ENCODE results near the gene BRD8. TPM values are rescaled to one million over a fixed set of nuclear protein-coding genes. Genes with fewer than 3 reads are reported as not detected.
A peak's percentile ranks its signal among the peaks of the same experiment; 100 is the strongest.

BRD8 gene
- polyA plus RNA-seq, 1 of the 3 experiments (the other 2 are of a cell fraction), result 46.2 TPM

- TF ChIP-seq USF1 (IDR thresholded peaks at IDR 0.05; ENCODE audit: borderline replicate concordance, low read depth) (no peak), ELF1 (IDR thresholded peaks at IDR 0.05) (no peak), GABPA (IDR thresholded peaks at IDR 0.05; ENCODE audit: low read depth) (peak; percentile 86), NRF1 (IDR thresholded peaks at IDR 0.05; ENCODE audit: low read depth, low read length) (no peak), MXI1 (IDR thresholded peaks at IDR 0.05; ENCODE audit: low read depth, low read length) (peak; percentile 100), RAD21 (IDR thresholded peaks at IDR 0.05; ENCODE audit: low read length) (no peak), IRF3 (IDR thresholded peaks at IDR 0.05; ENCODE audit: low read depth, low read length) (peak; percentile 58), CTCF (IDR thresholded peaks at IDR 0.05) (no peak), RCOR1 (IDR thresholded peaks at IDR 0.05; ENCODE audit: low read length) (no peak), NFIC (IDR thresholded peaks at IDR 0.05; ENCODE audit: borderline replicate concordance) (no peak), TAF1 (IDR thresholded peaks at IDR 0.05; ENCODE audit: borderline replicate concordance, low read depth, low read length) (peak; percentile 95), CHD2 (IDR thresholded peaks at IDR 0.05; ENCODE audit: low read length, partially characterized antibody) (peak; percentile 68), FOXM1 (IDR thresholded peaks at IDR 0.05; ENCODE audit: low read depth) (peak; percentile 99), TCF12 (IDR thresholded peaks at IDR 0.05) (peak; percentile 15; the same call in 1 of the 2 replicates), SMC3 (IDR thresholded peaks at IDR 0.05; ENCODE audit: low read depth, low read length) (no peak), RXRA (IDR thresholded peaks at IDR 0.05; ENCODE audit: borderline replicate concordance, low read depth) (no peak), FOXJ3 (CRISPR knock-in tag; IDR thresholded peaks at IDR 0.05) (no peak)
Measured at GRCh38 chr5:138178516-138179276, at the start of gene BRD8, which contains the start of gene KIF20A (continued).

- Histone ChIP-seq H3K9ac (no peak overlapping the region), H3F3A (replicated peaks; ENCODE audit: insufficient read depth) (peaks cover 12% of the 10 kb centered on the region), H3K36me3 (replicated peaks in 1 of 2; ENCODE audit: control insufficient read depth in 1 of 2, insufficient read depth in 2 of 2, low read length in 1 of 2) (no peaks in the 10 kb centered on the region), H3K79me2 (ENCODE audit: insufficient read depth) (no peaks in the 10 kb centered on the region), H3K9me3 (no peaks in the 10 kb centered on the region), H3K27ac (ENCODE audit: low read depth in 2 of 2, low read length in 1 of 2) (no peak overlapping the region), H3K9me2 (no peaks in the 10 kb centered on the region), H4K20me1 (ENCODE audit: insufficient read depth) (no peaks in the 10 kb centered on the region), H3K27me3 (ENCODE audit: insufficient read depth) (no peaks in the 10 kb centered on the region; the same call in 1 of the 2 replicates), H2AFZ (ENCODE audit: low read depth) (no peak overlapping the region), H3K4me3 (ENCODE audit: low read depth in 2 of 2, low read length in 1 of 2) (no peak overlapping the region), H3K4me2 (no peak overlapping the region), H3K4me1 (ENCODE audit: control insufficient read depth in 1 of 2, insufficient read depth in 2 of 2, low read depth in 1 of 2, low read length in 1 of 2) (peaks cover 0 to 9% of the 10 kb centered on the region in 2 experiments; a peak in 1 of 4 replicates)
- no peak for DNase-seq
- ChIA-PET POLR2A (no interaction called here), CTCF (no interaction called here)
- TF ChIP-seq RAD21 (IDR thresholded peaks at IDR 0.05; ENCODE audit: low read length) (no peak), TAF1 (IDR thresholded peaks at IDR 0.05; ENCODE audit: borderline replicate concordance, low read depth, low read length) (no peak), FOXM1 (IDR thresholded peaks at IDR 0.05; ENCODE audit: low read depth) (no peak), JUND (IDR thresholded peaks at IDR 0.05) (no peak), MEF2A (IDR thresholded peaks at IDR 0.05; ENCODE audit: borderline replicate concordance, low read depth) (no peak), EZH2phosphoT487 (IDR thresholded peaks at IDR 0.05; ENCODE audit: borderline replicate concordance, low read depth) (no peak), GABPA (IDR thresholded peaks at IDR 0.05; ENCODE audit: low read depth) (no peak), SMC3 (IDR thresholded peaks at IDR 0.05; ENCODE audit: low read depth, low read length) (no peak)
Measured at GRCh38 chr5:138226910-138227309, 48.5 kb upstream of the BRD8 start.
